Esophagus squamous epithelium (tissue), 5 donors: ENCODE results near the gene RNF144A. TPM values are rescaled to one million over a fixed set of nuclear protein-coding genes. Genes with fewer than 3 reads are reported as not detected.

ENCODE experiments used
- DNase-seq: peaks from one replicate; lab custom pipeline; 2025; lab: John Stamatoyannopoulos, UW
- H3K27ac ChIP-seq, 4 donors: fragments of 200-600 bp; sonication (generic); one replicate each; pipeline ENCODE4 v1.5.1; 2016 to 2019; ENCODE audit warnings: mild to moderate bottlenecking in 1 of 4
- H3K27me3 ChIP-seq, 4 donors: fragments of 200-600 bp; sonication (generic); 1 replicate in 3 of 4; 2 replicates in 1 of 4; pipeline versions ENCODE4 v1.5.1 to v1.6.0; 2017 to 2021; ENCODE audit warnings: antibody characterized with exemption in 1 of 4
- H3K36me3 ChIP-seq, 3 donors: fragments of 200-600 bp; sonication (generic); one replicate each; pipeline ENCODE4 v1.5.1; 2016 to 2019
- H3K4me1 ChIP-seq, 3 donors: fragments of 200-600 bp; sonication (generic); one replicate each; pipeline ENCODE4 v1.5.1; 2017 to 2019
- H3K4me3 ChIP-seq, 4 donors: fragments of 200-600 bp; sonication (generic); 1 replicate in 3 of 4; 2 replicates in 1 of 4; pipeline ENCODE4 v1.5.1; 2016 to 2019; ENCODE audit warnings: mild to moderate bottlenecking in 2 of 4, moderate library complexity in 1 of 4
- H3K9me3 ChIP-seq, 3 donors: fragments of 200-600 bp; sonication (generic); one replicate each; pipeline ENCODE4 v1.5.1; 2016 to 2019
- CTCF ChIP-seq, 6 experiments: fragments of 450-650 bp in 4 of 6; fragments of 200-600 bp in 2 of 6; sonication (generic) in 2 of 6; IDR thresholded peaks; one replicate each; pipeline ENCODE4 v1.5.1; 2016 to 2019; ENCODE audit warnings: antibody characterized with exemption in 6 of 6, mild to moderate bottlenecking in 4 of 6, moderate library complexity in 4 of 6
- POLR2A ChIP-seq, 4 donors: fragments of 450-650 bp; IDR thresholded peaks; one replicate each; pipeline ENCODE4 v1.6.1; 2017; ENCODE audit warnings: antibody characterized with exemption in 4 of 4, mild to moderate bottlenecking in 4 of 4, moderate library complexity in 3 of 4
- WGBS, 2 donors: methylation state at CpG; one replicate each; pipeline ENCODE4 v1.1.5; 2018; 5-methylcytosine and 5-hydroxymethylcytosine counted together
- intact Hi-C: fragments of 100-400 bp; cut with DNase I; formaldehyde crosslinking; loops from one replicate; pipeline ENCODE4 v1.15.0; 2022
- total RNA-seq, 4 donors: library from RNA; depleted of rRNA; stranded (reverse); fragments of >200 nt; gene quantifications; one replicate each; pipeline ENCODE4 v1.1.0, GENCODE V29; 2016
- donor health status: DM: yes; HTN: yes; CAD: no.

RNF144A gene
- total RNA-seq, 4 donors from 2014 or later = 6.2 to 11.6 (median 8.2) TPM

GRCh38 chr2:6878549-6878948, 38.7 kb upstream of the RNF144A start:
- no peaks in the 10 kb centered on the region for H3K36me3 ChIP-seq
- no peak overlapping the region for H3K4me3 ChIP-seq
- H3K4me1 ChIP-seq = peaks cover 5 to 22% (median 7%) of the 10 kb centered on the region in 3 donors
- H3K27me3 ChIP-seq = no peaks in the 10 kb centered on the region
- DNase-seq = no peak
- no peaks in the 10 kb centered on the region for H3K9me3 ChIP-seq
- intact Hi-C loops = no loop called here
- TF ChIP-seq CTCF (IDR thresholded peaks at IDR 0.05) = no peak
- no peak for TF ChIP-seq POLR2A (IDR thresholded peaks at IDR 0.05)
- WGBS, 2 donors = 66 to 67% methylated on average over 4 of the region's 4 CpGs
- H3K27ac ChIP-seq = no peak overlapping the region

- peaks cover 5 to 22% (median 7%) of the 10 kb centered on the region in 3 donors for H3K4me1 ChIP-seq
- no peak overlapping the region for H3K4me3 ChIP-seq
- no peaks in the 10 kb centered on the region for H3K36me3 ChIP-seq
- H3K27me3 ChIP-seq = no peaks in the 10 kb centered on the region
- intact Hi-C loops = no loop called here
- no peak for TF ChIP-seq POLR2A (IDR thresholded peaks at IDR 0.05)
- TF ChIP-seq CTCF (IDR thresholded peaks at IDR 0.05) = no peak
- no peak for DNase-seq
- H3K27ac ChIP-seq = no peak overlapping the region
- WGBS, 2 donors = 53 to 56% methylated on average over 2 of the region's 2 CpGs
- no peaks in the 10 kb centered on the region for H3K9me3 ChIP-seq
Observed at GRCh38 chr2:6879011-6879410, 38.2 kb upstream of the RNF144A start.

- H3K36me3 ChIP-seq = no peaks in the 10 kb centered on the region
- intact Hi-C loops = no loop called here
- TF ChIP-seq POLR2A (IDR thresholded peaks at IDR 0.05) = no peak
- no peak for TF ChIP-seq CTCF (IDR thresholded peaks at IDR 0.05)
- 67 to 78% methylated on average over 2 of the region's 2 CpGs for WGBS, 2 donors
- H3K27ac ChIP-seq = no peak overlapping the region
- H3K27me3 ChIP-seq = no peaks in the 10 kb centered on the region
- H3K4me1 ChIP-seq = peaks cover 5 to 22% (median 7%) of the 10 kb centered on the region in 3 donors
- no peak for DNase-seq
- no peak overlapping the region for H3K4me3 ChIP-seq
- no peaks in the 10 kb centered on the region for H3K9me3 ChIP-seq
Observed at GRCh38 chr2:6880200-6880733, 36.9 kb upstream of the RNF144A start.

- Histone ChIP-seq H3K4me1 (peaks cover 5 to 22% (median 7%) of the 10 kb centered on the region in 3 donors), H3K4me3 (no peak overlapping the region), H3K27me3 (no peaks in the 10 kb centered on the region), H3K27ac (no peak overlapping the region), H3K9me3 (no peaks in the 10 kb centered on the region), H3K36me3 (no peaks in the 10 kb centered on the region)
- WGBS, 2 donors = 75 to 88% methylated on average over 1 of the region's 1 CpG
- TF ChIP-seq CTCF (IDR thresholded peaks at IDR 0.05) (no peak), POLR2A (IDR thresholded peaks at IDR 0.05) (no peak)
- no peak for DNase-seq
- intact Hi-C loops = no loop called here
Observed at GRCh38 chr2:6881046-6881445, 36.2 kb upstream of the RNF144A start.

- WGBS, 2 donors = 86 to 93% methylated on average over 5 of the region's 5 CpGs
- TF ChIP-seq CTCF (IDR thresholded peaks at IDR 0.05) (no peak), POLR2A (IDR thresholded peaks at IDR 0.05) (no peak)
- Histone ChIP-seq H3K9me3 (no peaks in the 10 kb centered on the region), H3K4me3 (no peak overlapping the region), H3K27ac (no peak overlapping the region), H3K36me3 (no peaks in the 10 kb centered on the region), H3K27me3 (no peaks in the 10 kb centered on the region), H3K4me1 (peaks cover 5 to 22% (median 7%) of the 10 kb centered on the region in 3 donors)
- intact Hi-C loops = no loop called here
- DNase-seq = no peak
Observed at GRCh38 chr2:6881516-6881915, 35.7 kb upstream of the RNF144A start.
